ENCODE results near the gene ABHD10. TPM values are rescaled to one million over a fixed set of nuclear protein-coding genes. Genes with fewer than 3 reads are reported as not detected.

ABHD10 gene
- total RNA-seq = 18.3 TPM in 2 replicates

DNA sequence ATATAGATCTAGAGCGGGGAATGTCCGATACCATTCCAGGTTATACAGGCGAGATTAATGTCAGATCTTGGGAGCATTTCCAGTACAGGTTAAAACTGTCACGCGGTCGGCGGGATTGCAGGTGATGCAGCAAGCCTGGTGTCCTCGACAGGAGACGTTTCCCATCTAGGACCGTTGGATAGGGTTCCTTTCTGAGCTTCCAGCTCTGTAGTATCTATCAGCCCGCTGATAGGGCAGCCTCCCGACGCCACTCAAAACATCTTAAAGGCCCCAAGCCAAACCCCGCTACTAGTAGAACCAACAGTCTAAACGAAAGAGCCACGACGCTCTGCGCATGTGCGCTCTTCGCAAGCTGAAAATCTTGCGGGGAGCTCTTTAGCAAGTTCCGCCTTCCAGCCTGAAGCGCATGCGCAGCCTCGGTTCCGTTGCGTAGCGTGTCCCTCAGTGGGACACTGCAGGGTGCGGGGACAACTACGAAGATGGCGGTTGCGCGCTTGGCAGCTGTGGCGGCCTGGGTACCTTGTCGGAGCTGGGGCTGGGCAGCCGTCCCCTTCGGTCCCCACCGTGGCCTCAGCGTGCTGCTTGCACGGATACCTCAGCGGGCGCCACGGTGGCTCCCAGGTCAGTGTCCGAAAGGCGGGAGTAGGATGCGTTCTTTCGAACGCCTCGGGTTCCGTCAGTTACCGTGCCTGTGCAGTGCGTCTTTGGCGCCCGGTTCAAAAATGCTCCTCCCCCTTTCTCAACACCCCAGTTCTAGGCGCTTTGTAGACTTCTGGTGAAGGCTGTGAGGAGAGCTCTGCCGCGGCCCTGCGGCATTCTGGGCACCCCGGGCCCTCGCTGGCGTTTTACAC, at the start of gene ABHD10:
ABHD10 (plus strand) TSS at position 444 of the 851 bp plus-strand sequence; CDS start at position 480, 36 bp downstream.
- DNase-seq (ENCODE audit: low read depth in 2 of 2) = peak; percentile 96 to 99

DNA sequence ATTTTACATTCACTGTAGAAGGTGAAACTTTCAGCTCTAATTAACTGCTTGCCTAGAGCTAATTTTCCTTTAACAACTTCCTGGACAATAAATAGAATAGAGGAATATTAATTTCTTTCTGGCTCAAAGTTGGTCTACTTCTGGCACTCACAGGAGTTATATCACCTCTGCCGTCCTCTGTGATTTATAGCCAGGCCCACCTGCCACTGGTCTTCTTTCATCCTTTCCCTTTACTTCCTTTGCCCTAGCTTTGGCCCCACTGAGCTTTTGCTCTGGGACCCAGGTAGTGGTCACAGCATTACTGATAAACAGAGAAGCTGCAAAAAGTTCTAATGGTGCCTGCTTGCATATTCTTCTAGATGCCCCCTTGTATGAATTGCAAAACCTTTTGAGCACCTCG, 49.3 kb upstream of the ABHD10 start:
- no peak for DNase-seq (ENCODE audit: low read depth in 2 of 2)

DNA sequence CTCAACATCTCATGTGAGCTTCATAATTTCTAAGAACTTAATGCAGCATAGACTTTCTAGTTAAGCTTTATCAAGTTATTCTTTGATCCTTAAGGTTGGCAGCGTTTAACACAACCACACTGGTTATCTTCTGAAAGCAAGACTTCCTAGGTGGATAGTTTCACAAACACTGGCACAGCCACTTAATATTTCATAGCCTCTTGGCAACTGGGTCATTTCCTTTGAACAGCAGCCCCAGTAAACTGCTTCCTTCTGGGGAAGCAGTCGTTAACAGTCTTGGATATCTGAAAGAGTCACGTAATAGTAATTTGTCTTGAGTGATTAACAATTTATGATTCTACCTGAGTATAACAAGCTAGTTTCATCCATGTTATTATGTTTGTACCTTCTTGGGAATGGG, 45.9 kb upstream of the ABHD10 start:
- DNase-seq (ENCODE audit: low read depth in 2 of 2) = peak in 1 of 2 donors; percentile 81

GRCh38 chr3:111936191-111936841, 42.5 kb upstream of the ABHD10 start:
- peak; percentile 35 to 79 for DNase-seq (ENCODE audit: low read depth in 2 of 2)

- peak in 1 of 2 donors; percentile 60 for DNase-seq (ENCODE audit: low read depth in 2 of 2)
These were observed 41.9 kb upstream of the ABHD10 start for GRCh38 chr3:111936967-111937366.

DNA sequence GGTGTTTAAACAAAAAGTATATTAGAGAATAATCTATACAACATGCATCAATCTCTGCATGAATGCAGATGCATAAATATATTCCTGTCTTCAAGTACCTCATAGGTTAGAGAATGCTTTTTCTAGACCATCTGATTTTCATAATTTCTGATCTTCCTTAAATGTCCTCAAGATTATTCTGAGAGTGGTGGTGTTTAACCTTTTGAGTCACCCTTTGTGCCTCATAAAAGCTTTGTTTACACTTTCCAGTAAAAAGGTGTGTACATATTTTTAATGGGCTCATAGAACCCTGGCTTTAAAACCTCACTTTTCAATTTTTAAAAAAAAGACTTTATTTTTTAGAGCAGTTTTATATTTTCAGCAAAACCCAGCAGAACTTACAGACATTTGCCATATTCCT, 41.0 kb upstream of the ABHD10 start:
- DNase-seq (ENCODE audit: low read depth in 2 of 2) = no peak

DNA sequence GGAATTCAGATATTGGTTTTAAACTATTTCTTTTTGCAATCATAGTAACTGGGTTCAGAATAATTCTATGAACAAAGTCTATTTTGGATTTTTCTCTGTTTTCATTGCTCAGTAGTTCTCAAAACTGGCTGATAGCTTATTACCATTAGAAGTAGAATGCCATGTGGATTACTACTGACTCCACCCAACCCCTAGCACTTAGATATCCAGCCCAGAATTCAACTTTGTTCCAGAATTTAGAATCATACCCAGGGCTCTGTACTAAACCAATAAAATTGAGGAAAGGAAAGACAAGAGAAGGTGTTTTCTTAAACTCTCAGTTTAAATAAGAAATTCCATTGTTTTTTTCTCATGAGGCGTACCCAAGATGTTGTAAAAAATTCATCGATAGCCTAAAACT, 39.0 kb upstream of the ABHD10 start:
- no peak for DNase-seq (ENCODE audit: low read depth in 2 of 2)

DNA sequence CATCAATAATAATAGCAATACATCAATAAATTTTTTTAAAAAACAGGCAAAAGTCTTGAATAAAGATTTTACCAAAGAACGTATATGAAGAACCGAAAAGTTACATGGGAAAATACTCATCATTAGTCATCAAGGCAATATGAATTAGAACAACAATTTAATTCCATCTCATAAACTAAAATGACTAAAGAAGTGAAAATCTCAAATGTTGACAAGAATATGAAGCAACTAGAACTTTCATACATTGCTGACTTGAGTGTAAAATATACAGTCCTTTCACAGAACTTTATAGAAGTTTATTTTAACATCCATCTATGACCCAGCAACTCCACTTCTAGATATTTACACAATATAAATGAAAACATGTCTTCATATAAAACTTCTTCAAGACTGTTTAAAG, 35.3 kb upstream of the ABHD10 start:
- no peak for DNase-seq (ENCODE audit: low read depth in 2 of 2)

DNA sequence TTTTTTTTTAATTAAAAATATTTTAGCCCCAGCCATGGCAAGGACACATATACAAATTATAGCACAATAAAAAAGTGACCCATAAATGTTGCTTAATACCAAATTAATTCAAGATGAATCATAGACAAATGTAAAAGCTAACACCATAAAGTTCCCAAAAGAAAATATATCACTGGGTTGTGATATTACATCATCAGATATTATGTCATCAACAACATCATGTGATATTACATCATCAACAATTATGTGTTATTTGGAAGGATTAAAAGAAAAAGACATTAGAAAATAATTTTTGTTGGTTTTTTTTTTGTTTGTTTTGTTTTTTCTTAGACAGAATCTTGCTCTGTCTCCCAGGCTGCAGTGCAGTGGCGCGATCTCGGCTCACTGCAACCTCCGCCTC, 34.5 kb upstream of the ABHD10 start:
- DNase-seq (ENCODE audit: low read depth in 2 of 2) = no peak

DNA sequence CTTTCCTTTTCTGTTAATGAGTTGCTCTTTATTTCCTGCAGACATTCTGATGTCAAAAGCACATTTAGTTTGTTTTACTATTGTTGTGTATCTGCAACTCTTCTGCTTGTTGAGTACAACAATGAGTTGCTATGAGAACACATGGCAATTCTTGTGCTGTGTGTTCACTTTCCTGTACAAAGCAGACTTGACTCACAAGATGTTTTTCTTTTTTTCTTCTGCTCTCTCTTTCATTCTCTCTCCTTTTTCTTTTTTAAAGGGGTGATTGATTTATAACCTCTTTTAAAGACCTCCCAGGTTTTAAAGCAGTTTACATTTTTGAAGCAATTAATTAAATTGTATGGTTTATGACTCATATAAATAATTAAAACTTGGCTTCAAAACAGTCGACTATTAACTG, 31.6 kb upstream of the ABHD10 start:
- DNase-seq (ENCODE audit: low read depth in 2 of 2) = peak; percentile 20 to 95

GRCh38 chr3:111948786-111949185, 30.0 kb upstream of the ABHD10 start:
- DNase-seq (ENCODE audit: low read depth in 2 of 2) = no peak

DNA sequence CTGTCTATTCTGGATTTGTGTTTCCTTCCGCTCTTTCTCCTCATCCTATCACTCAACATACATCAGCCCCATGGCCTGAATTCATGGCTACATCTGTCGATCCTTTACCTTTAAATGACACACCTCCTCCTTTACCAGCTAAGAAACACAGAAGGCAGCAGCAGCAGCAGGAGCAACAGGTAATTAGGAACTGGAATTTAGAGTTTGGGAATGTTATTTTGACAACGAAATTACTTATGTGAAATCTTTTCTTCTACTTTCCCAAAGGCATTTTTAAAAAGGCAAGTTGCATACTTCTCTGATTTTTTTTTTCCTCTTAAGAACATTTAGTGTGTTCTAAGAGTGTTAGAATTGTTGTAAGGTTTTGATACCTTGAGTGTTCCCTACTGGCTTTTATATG, 29.1 kb upstream of the ABHD10 start:
- DNase-seq (ENCODE audit: low read depth in 2 of 2) = no peak

DNA sequence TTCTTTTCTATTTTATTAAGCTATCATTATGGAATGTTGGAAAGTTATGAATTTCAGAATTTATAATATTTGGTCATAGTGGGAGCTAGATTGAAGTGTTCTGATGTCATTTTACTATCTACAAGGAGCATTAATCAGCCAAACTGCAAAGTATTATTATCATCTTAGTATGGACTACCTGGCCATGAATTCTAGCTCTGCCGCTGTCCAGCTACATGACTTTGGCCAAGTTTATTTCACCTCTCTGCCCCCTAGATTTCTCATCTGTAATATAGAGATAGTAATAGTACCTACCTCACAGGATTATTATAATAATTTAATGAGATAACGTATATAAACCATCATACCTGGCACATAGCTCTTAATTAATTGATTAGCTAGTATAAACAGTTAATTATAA, 27.8 kb upstream of the ABHD10 start:
- no peak for DNase-seq (ENCODE audit: low read depth in 2 of 2)

GRCh38 chr3:111952086-111952485, 26.7 kb upstream of the ABHD10 start:
- no peak for DNase-seq (ENCODE audit: low read depth in 2 of 2)

GRCh38 chr3:111952866-111953450, 25.9 kb upstream of the ABHD10 start:
- no peak for DNase-seq (ENCODE audit: low read depth in 2 of 2)

DNA sequence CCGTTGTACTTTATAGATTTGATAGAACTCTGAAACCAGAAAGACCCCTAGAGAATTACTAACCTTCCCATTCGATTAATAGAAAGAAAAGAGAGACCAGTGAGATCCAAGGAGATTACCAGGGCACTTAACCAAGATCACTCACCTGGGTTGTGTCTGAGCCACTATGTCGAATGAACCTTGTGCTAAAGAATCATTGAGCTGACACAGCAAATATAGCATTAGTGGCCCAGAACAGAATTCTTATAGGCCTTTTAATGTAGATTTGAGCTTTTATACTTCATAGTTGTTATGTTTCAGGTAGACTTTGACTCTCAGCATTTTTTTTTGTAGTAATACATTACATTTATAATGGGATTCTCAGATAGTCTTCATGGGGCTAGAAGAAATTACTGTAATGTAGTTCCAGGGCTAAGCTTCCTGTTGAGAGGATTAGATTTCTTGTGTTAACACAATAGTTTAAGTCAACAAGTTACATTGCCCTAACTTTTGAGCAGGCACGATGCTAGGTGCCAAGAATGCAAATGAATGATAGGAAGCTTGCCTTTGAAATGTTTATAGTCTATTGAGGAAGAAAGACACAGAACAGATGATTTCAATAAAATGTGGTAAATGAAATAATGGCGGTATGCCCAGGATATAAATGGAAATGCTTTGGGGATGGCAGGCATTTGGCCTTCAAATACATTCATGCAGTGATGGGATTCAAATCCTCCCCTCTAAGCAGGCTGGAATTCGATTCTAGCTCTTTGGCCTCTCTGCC, 24.4 kb upstream of the ABHD10 start:
- peak; percentile 30 to 65 for DNase-seq (ENCODE audit: low read depth in 2 of 2)

DNA sequence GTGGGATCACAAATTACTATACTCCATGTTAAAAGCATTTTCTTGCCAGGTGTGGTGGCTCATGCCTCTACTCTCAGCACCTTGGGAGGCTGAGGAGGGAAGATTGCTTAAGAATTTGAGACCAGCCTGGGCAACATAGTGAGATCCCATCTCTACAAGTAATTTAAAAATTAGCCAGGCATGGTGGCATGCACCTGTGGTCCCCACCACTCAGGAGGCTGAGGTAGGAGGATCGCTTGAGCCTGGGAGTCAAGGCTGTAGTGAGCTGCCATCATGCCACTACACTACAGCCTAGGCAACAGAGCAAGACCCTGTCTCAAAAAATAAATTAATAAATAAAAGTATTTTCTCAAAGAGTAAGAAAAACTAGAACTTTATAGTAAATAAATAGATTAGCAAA, 22.9 kb upstream of the ABHD10 start:
- no peak for DNase-seq (ENCODE audit: low read depth in 2 of 2)

- no peak for DNase-seq (ENCODE audit: low read depth in 2 of 2)
These were observed 22.4 kb upstream of the ABHD10 start for GRCh38 chr3:111956449-111956848.

- peak; percentile 75 to 90 for DNase-seq (ENCODE audit: low read depth in 2 of 2)
These were observed 21.7 kb upstream of the ABHD10 start for GRCh38 chr3:111956995-111957734.

DNA sequence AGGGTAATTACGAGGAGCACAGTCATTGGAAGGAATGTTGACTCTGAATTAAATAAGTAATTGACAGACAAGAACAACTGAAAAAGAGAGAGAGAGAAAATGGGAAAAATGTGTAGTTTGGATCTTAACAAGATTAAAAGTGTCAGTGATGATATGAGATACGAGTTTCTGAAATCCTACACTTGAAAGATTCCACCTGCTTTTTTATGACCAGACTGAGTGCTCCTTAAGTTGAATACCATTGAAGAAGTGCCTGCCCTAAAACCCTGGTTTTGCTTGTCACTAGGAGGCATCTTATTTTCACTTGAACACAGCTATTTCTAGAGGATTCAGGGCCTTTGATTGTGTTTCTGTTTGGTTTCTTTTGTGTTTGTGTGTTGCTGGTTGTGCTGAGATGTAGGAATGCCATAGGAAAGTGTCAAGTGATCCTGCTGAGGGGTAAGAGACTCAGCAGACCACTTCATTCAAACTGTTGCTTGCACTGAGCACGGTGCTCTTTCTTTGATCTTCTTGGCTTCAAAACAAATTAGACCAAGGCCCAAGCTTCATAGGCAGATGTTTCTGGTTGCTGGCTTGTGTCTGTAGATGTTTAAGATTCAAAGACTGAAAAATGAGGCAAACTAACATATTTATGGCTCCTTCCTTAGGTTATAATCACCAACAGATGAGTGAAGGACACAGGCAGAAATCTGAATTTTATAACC, 17.2 kb upstream of the ABHD10 start:
- DNase-seq (ENCODE audit: low read depth in 2 of 2) = no peak
